NCI-H187 treated with DMSO at 0.1 percent for 48 hours (cell line): Measurements from ENCODE around the gene GABRB3.

ENCODE experiments used
- DNase-seq: peaks from one replicate; lab custom pipeline; 2025; lab: John Stamatoyannopoulos, UW

Gene GABRB3

DNA sequence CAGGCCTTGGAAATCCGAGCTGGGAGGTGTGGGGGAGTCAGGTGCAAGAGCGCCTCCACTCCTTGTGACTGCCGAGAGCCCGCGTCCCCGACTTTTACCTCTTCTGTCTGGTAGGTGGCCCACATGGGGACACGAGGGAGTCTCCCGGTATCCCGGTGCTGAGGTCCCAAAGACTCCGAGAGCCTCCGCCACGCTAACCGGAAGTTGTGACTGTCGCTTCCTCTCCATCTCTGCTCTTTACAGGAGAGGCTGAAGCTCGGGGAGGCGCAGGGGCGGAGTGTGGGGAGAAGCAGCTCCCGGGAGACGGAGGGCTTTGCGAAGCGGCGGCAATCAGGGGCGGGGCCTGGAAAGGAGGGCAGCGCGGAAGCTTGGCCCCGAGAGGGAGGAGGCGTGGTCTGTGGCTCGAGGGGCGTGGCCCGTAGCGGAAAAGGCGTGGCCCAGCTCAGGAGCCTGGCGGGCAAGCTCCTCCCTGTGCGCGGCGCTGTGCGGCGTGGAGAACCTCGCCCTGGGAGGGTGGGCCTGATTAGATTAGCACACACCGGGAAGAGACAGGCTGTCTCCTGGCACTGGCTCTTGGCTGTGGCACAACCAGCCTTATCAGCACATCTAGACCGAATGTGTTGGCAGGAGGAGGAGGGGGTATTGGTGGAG lies 143.9 kb downstream of the GABRB3 start:
- DNase-seq = no peak

DNA sequence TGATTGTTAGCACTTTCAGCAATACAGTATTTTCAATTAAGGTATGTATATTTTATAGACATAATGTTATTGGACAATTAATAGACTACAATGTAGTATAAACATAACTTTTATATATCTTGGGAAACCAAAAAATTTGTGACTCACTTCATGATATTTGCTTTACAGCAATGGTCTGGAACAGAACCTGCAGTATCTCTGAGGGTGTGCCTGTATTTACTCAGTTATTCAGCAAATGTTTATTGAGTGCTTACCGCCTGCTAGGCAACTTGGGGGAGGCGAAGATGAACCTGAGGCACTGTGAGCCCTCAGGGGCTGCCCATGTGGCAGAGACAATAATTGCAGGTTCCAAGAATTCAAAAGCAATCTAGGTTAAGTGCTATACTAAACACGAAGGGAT lies 144.8 kb downstream of the GABRB3 start:
- DNase-seq = no peak

GRCh38 chr15:26624128-26624527 lies 148.7 kb downstream of the GABRB3 start:
- no peak for DNase-seq

- DNase-seq = no peak
These were observed 149.8 kb downstream of the GABRB3 start for GRCh38 chr15:26623071-26623470.

DNA sequence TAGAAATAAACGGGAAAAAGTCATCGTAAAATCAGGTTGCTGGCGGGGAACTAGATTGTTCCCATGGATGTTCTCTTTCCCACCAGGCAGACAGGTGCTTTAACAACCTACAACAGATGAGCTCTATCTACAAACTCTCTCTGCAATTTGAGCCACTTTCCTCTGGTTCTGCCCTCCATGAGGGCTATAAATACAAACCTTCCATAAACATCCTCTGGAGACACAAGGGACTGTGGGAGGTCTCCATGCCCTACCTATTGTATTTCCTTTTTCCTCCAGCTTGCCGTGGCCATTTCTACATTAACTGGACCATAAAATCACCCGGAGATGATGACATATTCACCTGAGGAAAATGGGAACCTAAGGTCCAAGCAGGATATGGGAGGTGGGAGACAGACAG lies 151.1 kb downstream of the GABRB3 start:
- no peak for DNase-seq

- DNase-seq = no peak
These were observed 152.1 kb downstream of the GABRB3 start for GRCh38 chr15:26620528-26621458.

- DNase-seq = no peak
These were observed 157.0 kb downstream of the GABRB3 start for GRCh38 chr15:26615927-26616302.

DNA sequence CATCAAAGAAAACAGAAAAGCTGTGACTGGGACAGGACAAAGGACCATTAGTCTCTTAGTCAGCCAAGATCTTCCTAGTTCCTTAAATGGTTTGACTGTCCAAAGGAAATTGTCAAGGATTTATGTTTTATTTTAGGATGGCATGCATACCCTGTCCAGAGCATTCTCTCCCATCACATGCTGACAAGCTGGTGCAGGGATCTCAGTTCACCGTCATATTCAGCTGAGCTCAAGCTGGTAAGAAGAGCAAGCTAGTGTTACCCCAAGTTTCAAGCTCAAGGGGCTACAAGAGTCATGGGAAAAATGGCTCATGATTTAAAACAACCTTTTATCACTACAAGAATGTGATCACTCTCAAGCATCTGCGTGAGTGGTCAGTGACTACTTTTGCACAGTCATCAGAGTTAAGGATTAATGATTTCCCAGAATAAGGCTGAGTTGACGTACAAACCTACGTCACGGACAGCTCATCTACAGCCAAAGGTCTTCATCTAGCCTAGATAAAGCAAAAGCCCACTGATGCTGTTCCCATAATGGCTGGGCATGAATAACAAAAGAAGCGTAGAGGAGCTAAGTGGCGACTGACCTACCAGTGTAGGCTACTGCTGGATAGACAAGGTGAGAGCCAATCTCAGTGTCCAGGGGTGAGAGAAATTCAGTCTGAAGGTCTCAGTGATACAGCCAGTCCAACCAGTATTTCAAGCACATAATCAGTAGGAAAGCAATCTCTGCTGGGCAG lies 157.5 kb downstream of the GABRB3 start:
- no peak for DNase-seq

DNA sequence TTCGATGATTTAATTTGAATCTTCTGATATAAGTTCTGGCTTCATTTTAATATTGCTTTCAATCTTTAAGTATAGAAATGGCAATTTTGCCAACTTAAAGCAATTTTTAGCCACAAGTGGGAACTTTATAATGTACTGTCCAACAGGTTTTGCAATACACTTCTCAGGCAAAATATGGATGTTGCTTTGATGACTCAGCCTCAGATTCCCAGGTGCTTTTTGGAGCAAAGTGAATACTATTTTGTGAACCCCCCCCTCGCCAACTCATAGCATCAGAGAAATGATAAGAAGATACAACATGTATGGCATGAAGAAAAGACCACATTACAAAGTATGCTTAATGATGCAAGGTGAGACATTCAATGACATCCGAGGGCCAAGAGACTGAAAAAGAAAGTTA lies 158.1 kb downstream of the GABRB3 start:
- no peak for DNase-seq

- DNase-seq = no peak
These were observed 174.2 kb downstream of the GABRB3 start for GRCh38 chr15:26598704-26599103.

DNA sequence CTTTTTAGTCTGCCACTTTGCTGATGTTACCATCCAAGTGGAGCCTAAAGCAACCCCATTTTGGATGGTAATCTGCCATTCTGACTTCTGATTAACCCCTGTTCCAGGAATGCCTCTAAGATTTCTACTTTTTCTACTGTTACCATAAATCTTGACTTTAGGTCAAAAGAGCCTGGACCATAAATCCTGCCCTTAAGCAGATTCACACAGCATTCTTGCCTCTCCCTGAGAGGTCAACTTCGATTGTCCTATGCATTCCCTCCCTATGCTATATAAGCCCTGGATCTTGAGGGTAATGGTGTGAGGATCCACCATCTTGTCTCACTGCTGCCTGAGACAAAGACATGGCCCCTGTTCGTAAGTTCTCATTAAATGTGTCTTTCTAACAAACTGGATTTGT lies 177.3 kb downstream of the GABRB3 start:
- no peak for DNase-seq

- DNase-seq = no peak
These were observed 182.2 kb downstream of the GABRB3 start for GRCh38 chr15:26590676-26591075.

GRCh38 chr15:26582840-26583239 lies 190.0 kb downstream of the GABRB3 start:
- no peak for DNase-seq

DNA sequence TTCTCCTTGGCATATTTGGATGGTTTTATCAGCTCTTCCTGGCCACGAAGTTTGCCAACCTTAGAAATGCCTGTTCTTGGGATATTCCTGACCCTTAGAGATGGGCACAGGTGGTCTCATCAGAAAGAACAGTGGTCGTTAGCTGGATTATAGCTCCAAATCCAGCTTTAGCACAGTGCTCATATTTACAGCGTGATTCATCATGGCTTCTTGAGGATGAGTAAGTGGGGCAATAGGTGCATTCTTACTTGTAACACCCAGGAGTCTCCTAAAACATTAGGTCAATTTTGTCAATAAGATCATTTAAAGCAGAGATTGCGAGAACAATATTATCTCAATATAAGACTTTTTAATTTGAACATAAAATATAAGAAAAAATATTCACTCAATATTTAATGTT lies 191.9 kb downstream of the GABRB3 start:
- no peak for DNase-seq

- DNase-seq = no peak
These were observed 200.1 kb downstream of the GABRB3 start for GRCh38 chr15:26572602-26573350.

- DNase-seq = no peak
These were observed 201.5 kb downstream of the GABRB3 start for GRCh38 chr15:26571346-26571745.

DNA sequence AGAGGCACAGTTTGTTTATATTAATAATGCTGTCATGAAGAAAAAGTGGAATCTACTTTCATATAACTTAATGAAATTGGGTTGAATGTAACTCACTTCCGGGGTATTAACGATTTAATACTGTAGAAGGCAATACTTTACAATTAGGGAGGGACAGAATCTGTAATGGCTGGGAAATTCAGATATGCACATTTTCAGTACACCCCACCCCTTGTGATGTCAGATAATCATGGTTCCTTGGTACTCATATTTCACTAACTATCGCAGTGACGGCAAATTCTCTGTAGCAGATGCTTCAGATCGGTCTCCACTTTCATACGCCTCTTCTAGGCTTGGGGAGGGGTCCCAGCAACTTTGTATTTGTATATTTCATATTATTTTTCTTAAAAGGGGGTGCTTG lies 207.3 kb downstream of the GABRB3 start:
- DNase-seq = no peak

DNA sequence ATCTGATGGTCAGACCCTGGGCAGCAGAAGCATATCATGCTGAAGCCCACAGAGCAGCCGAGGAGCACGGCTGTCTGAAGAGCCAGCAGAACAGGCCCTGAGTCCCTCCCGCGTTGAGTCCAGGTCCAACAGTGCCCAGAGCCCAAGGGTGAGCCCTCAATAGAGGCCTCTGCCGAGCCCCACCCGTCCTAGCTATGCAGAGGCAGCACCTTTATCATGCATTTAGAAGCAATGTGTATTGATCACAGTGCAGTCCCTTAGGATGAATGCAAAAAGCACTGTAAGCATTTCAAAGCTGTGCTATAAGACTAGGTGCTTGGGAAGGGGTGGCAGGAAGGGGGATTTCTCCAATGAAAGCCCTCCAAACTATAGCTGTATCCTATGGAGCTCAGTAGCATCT lies 208.5 kb downstream of the GABRB3 start:
- DNase-seq = no peak

DNA sequence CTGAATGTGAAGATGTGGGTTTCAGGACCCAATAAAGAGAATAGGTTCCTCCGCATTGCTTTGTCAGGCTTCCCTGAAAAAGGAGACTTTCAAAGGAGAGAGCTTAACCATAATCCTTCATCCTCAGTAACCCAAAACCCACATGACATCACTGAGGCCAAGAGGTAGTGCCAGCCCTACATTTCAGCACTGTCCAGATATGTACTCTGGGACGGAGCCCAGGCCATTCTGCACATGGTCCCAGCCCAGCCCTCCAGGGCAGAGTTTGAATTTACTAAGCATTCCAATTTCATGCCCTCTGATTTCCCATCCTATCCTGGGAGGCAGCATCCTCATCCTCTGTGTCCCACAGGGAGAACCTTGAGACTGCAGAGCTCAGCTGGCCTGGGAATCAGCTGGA lies 210.5 kb downstream of the GABRB3 start:
- no peak for DNase-seq

DNA sequence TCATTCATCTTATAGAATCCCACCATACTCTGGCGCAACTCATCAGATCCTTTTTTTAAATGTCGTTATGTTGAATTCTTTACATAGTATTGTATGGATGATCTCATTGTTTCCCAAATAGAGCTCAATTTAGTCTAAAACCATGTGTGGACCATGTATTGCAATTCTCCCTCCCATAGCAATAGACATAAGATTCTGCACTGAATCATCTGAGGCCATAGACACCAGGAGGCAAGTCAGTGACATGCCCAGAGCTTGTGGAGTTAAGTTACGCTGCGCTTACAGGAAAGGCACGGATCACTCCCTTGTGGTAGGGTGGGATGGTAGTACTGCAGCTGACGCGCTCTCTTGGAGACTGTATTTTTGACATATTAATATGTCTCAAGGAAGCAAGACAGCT lies 211.0 kb downstream of the GABRB3 start:
- DNase-seq = no peak

DNA sequence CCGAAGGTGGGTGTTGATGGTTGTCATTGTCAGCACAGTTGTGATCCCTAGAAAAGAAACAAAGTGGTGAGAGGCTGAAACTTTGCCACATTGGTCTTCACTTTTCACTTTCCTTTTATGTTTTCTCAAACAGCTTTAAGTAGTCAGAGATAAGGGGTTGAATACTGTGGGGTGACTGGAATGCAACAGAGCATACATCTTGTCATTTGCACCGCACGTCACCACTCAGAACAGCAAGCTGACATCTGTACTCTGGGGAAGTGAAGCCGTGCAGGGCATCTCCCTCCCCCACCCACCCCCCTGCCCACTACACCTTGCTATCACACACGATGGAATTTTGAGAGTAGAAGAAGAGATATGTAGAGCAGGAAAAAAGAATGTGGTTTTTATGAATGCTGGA lies 211.7 kb downstream of the GABRB3 start:
- no peak for DNase-seq

DNA sequence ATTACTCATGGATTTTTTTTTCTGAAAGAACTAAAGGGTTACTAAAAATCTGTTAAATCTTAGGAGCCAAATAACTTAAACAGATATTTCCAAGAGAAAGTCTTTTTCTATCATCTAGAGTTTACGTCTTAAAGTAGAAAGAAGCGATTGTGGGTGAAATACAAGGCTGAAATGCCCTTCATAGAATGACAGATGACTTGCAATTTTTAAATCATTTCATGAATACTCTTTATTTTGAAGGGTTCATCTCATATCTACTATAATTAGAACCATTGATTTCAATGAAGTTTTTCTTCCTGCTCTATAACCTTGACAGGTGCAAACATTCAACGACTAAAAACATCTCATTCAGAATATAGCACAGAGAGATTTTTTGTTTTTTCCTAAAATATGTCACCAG lies 217.0 kb downstream of the GABRB3 start:
- no peak for DNase-seq
